Colonic mucosa (tissue), 4 donors: ENCODE measurements around the gene FIGNL2. TPM values are rescaled to one million over a fixed set of nuclear protein-coding genes. Genes with fewer than 3 reads are reported as not detected.

Experiments
- DNase-seq: peaks from one replicate; pipeline ENCODE4 v3.0.0-alpha.2; 2020
- H3K27ac ChIP-seq: fragments of 200-600 bp; one replicate; pipeline ENCODE4 v1.8.0; 2021
- H3K27me3 ChIP-seq: fragments of 200-600 bp; one replicate; pipeline ENCODE4 v1.8.0; 2021
- H3K36me3 ChIP-seq: fragments of 200-600 bp; one replicate; pipeline ENCODE4 v1.8.0; 2021
- H3K4me1 ChIP-seq: fragments of 200-600 bp; one replicate; pipeline ENCODE4 v1.8.0; 2021; ENCODE audit warnings: mild to moderate bottlenecking
- H3K4me3 ChIP-seq: fragments of 200-600 bp; one replicate; pipeline ENCODE4 v1.8.0; 2021
- H3K9ac ChIP-seq, 2 donors: one replicate each; pipeline ENCODE4 v1.7.0; 2013; ENCODE audit warnings: control low read depth in 2 of 2, low read depth in 2 of 2, low read length in 2 of 2
- H3K9me3 ChIP-seq: fragments of 200-600 bp; one replicate; pipeline ENCODE4 v1.8.0; 2021
- CTCF ChIP-seq: fragments of 200-600 bp; IDR thresholded peaks from one replicate; pipeline ENCODE4 v1.8.0; 2022; ENCODE audit warnings: antibody characterized with exemption, mild to moderate bottlenecking
- intact Hi-C: fragments of 100-400 bp; cut with DNase I; formaldehyde crosslinking; loops from one replicate; pipeline ENCODE4 v1.14.1; 2022
- total RNA-seq, 2 donors: library from RNA; stranded (reverse); fragmentation: NEBNext Ultra II Directional in 1 of 2; extraction: Animal tissue kit (Norgen Biotek cat#: 25700) in 1 of 2; gene quantifications; one replicate each; pipeline ENCODE4 v1.2.1, GENCODE V29; 2021
- donor health status: healthy.
- donor health status: DM: no; HTN: no; CAD: no.
- donor health status: DM: no; HTN: no; CAD: no.

The FIGNL2 gene
- total RNA-seq, 2 donors from 2014 or later: 0.30 to 0.35 TPM

DNA sequence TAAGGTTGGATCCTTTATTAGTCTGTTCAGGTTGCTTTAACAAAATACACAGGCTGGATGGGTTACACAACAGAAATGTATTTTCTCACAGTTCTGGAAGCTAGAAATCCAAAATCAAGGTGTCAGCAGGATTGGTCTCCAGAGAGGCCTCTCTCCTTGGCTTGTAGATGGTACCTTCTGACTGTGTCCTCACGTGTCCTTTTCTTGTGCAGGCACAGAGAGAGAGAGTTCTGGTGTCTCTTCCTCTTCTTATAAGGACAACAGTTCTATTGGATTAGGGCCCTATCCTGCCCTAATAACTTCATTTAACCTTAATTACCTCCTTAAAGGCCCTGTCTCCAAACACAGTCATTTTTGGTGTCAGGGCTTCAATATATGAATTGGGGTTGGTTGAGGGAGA is 34.8 kb upstream of the FIGNL2 start:
- Histone ChIP-seq H3K27ac (no peak overlapping the region), H3K9ac (no peak overlapping the region), H3K27me3 (no peaks in the 10 kb centered on the region), H3K4me1 (no peaks in the 10 kb centered on the region), H3K36me3 (no peaks in the 10 kb centered on the region), H3K9me3 (no peaks in the 10 kb centered on the region), H3K4me3 (no peak overlapping the region)
- intact Hi-C loops: no loop called here
- no peak for DNase-seq
- no peak for TF ChIP-seq CTCF

- Histone ChIP-seq H3K4me1 (no peaks in the 10 kb centered on the region), H3K9ac (no peak overlapping the region), H3K27me3 (no peaks in the 10 kb centered on the region), H3K27ac (no peak overlapping the region), H3K4me3 (no peak overlapping the region), H3K36me3 (no peaks in the 10 kb centered on the region), H3K9me3 (no peaks in the 10 kb centered on the region)
- no peak for TF ChIP-seq CTCF
- intact Hi-C loops: no loop called here
- no peak for DNase-seq
Measured at GRCh38 chr12:51879102-51879501, 30.6 kb upstream of the FIGNL2 start.

DNA sequence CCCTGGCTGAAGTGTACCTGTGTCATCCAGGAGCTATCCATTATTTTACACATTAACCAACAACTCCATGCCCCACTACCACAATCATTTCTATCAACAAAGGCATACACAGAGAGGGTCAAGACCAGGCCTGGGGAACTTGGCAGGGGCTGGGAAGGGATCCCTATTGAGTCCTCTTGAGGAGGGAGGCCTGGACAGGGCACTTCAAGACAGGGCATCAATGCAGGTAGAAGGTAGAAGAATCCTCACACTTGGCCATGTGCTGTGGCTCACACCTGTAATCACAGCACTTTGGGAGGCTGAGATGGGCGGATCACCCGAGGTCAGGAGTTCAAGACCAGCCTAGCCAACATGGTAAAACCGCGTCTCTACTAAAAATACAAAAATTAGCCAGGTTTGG is 26.0 kb upstream of the FIGNL2 start:
- Histone ChIP-seq H3K4me1 (no peaks in the 10 kb centered on the region), H3K36me3 (no peaks in the 10 kb centered on the region), H3K27ac (no peak overlapping the region), H3K9me3 (no peaks in the 10 kb centered on the region), H3K9ac (no peak overlapping the region), H3K4me3 (no peak overlapping the region), H3K27me3 (peaks cover 4% of the 10 kb centered on the region)
- no peak for TF ChIP-seq CTCF
- intact Hi-C loops: loop anchor here (5.0 kb wide), 2 partner anchors 47 to 452 kb away; partner anchors contain the start of gene SLC4A8
- DNase-seq: no peak

- Histone ChIP-seq H3K9me3 (no peaks in the 10 kb centered on the region), H3K27ac (no peak overlapping the region), H3K27me3 (peaks cover 9% of the 10 kb centered on the region), H3K9ac (no peak overlapping the region), H3K4me1 (no peaks in the 10 kb centered on the region), H3K36me3 (no peaks in the 10 kb centered on the region), H3K4me3 (no peak overlapping the region)
- DNase-seq: no peak
- TF ChIP-seq CTCF: no peak
- intact Hi-C loops: loop anchor here (5.0 kb wide), 2 partner anchors 47 to 452 kb away; partner anchors contain the start of gene SLC4A8
Measured at GRCh38 chr12:51874000-51874399, 25.5 kb upstream of the FIGNL2 start.

DNA sequence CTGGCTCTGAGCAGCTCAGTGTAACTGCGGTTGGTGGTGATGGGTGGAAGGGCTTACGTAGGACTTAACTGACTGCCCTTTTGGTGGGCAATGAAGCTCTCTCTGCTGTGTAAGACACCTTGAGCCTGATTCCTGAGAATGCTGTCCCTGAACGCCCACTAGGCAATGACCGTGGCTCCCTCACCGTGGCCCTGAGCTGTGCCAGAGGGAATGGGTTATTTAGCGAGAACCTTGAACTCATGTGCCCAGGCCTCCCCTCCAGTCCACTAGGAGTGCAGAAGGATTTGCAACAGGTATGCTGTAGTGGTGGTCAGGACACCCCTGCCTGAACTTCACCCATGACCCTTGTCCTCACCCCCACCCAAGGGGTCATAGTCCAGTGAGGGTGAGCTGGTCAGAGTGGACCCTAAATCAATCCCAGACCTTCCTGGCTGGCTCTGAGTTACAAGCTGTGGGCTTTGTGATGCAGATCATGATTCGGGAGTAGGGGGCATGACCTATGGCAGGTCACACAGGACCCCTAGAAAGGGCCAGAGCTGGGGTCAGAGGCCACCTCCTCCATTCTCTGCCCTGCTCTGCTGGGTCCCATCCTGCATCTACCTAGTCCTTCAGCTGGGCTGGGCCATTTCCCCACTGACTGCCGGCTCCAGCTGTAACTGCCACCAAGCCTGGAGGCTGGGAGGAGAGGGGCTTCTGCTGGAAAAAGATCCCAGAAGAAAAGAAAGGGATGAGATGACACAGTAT is 24.9 kb upstream of the FIGNL2 start:
- no peak for TF ChIP-seq CTCF

More for the DNA sequence above, 24.9 kb upstream of the FIGNL2 start:
- H3K4me1 ChIP-seq: no peaks in the 10 kb centered on the region
- intact Hi-C loops: loop anchor here (5.0 kb wide), 2 partner anchors 46 to 451 kb away; partner anchors contain the start of gene SLC4A8
- no peaks in the 10 kb centered on the region for H3K36me3 ChIP-seq
- no peak overlapping the region for H3K27ac ChIP-seq
- H3K9me3 ChIP-seq: no peaks in the 10 kb centered on the region
- no peak overlapping the region for H3K9ac ChIP-seq
- peaks cover 12% of the 10 kb centered on the region for H3K27me3 ChIP-seq
- DNase-seq: no peak
- no peak overlapping the region for H3K4me3 ChIP-seq
